GM06990 (cell line): ENCODE data around the gene ZC3H13.

Source experiments
- DNase-seq: peaks from one replicate; pipeline ENCODE4 v3.0.0-alpha.2; 2011; ENCODE audit not compliant: insufficient read length; ENCODE audit errors: extremely low read depth
- H3K27me3 ChIP-seq: replicated peaks from 2 replicates; pipeline ENCODE4 v1.6.0; 2011; ENCODE audit warnings: low read length; ENCODE audit not compliant: control insufficient read depth, insufficient read depth
- H3K36me3 ChIP-seq: 2 replicates; pipeline ENCODE4 v1.5.1; 2011; ENCODE audit warnings: low read length; ENCODE audit not compliant: control insufficient read depth, insufficient read depth
- H3K4me3 ChIP-seq: replicated peaks from 2 replicates; pipeline ENCODE4 v1.5.1; 2011; ENCODE audit warnings: low read depth, mild to moderate bottlenecking, control low read depth, low read length
- CTCF ChIP-seq: IDR thresholded peaks from 2 replicates; pipeline ENCODE4 v1.5.1; 2011; ENCODE audit warnings: low read length, control low read depth, mild to moderate bottlenecking, inconsistent platforms; ENCODE audit not compliant: insufficient read depth, poor library complexity, severe bottlenecking

Gene ZC3H13

DNA sequence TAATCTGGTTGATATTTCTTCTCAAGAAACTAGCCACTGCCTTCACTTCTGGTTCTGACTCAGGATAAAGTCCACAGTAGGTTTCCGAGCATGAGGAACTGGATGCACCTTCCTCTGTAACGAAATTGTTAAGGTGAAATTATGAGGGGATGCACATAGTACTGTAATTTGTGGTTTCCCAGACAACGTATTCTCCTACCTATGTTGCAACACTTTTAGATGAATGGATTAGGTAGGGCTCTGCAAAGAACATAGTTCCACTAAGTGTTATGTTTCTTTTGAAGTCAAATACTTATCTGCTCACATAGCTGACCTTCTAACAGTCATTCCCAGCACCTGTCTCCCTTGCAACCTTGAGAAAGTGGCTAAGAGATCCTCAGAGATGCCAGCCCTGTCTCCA, 5.7 kb upstream of the ZC3H13 start:
- no peak for DNase-seq
- Histone ChIP-seq H3K36me3 (no peaks in the 10 kb centered on the region), H3K4me3 (no peak overlapping the region), H3K27me3 (no peaks in the 10 kb centered on the region)
- no peak for TF ChIP-seq CTCF

- no peak for DNase-seq
- Histone ChIP-seq H3K27me3 (no peaks in the 10 kb centered on the region), H3K4me3 (no peak overlapping the region), H3K36me3 (no peaks in the 10 kb centered on the region)
- no peak for TF ChIP-seq CTCF
These were observed 4.9 kb upstream of the ZC3H13 start for GRCh38 chr13:46057256-46058015.

GRCh38 chr13:46053162-46054012, 841 bp upstream of the ZC3H13 start:
- DNase-seq: no peak
- peak overlapping the region; percentile 80 for H3K4me3 ChIP-seq
- no peak for TF ChIP-seq CTCF
- no peaks in the 10 kb centered on the region for H3K27me3 ChIP-seq
- H3K36me3 ChIP-seq: no peaks in the 10 kb centered on the region

DNA sequence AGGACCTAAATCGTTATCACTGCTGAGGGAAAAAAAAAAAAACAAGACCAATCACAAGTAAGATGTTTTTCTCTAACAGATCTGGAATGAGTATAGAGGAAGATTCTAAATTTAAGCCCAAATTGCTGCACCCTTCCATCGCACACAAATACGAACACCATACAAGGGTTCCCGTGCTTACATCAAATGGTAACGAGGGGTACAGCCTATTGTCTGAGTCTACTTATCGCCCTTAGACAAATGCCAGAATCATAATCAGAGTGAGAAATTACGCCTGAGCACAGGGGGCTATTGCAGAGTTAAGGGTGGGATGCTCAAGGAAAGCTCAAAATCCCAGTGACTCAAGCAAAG, 603 bp downstream of the ZC3H13 start:
- Histone ChIP-seq H3K4me3 (peak overlapping the region; percentile 80), H3K27me3 (no peaks in the 10 kb centered on the region), H3K36me3 (no peaks in the 10 kb centered on the region)
- no peak for TF ChIP-seq CTCF
- no peak for DNase-seq

DNA sequence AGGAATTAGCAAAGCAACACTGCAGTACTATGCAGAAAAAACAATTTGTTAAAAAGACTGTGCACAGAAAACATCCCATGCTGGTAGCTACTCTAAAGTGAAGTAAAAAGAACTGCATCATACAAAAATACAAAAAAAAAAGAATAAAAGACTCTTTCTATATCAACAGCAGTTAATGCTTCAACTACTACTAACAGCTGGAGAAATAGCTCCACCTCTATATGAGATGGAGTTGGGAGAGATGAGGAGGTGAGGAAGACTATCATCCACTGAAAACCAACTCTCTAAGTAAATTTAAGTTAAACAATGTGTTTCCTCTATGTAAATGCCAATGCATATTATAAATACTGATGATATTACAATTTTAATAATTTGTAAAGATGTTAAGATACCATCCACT, 1.8 kb downstream of the ZC3H13 start:
- no peak for TF ChIP-seq CTCF
- no peak for DNase-seq
- peak overlapping the region; percentile 80 for H3K4me3 ChIP-seq

More for the DNA sequence above, 1.8 kb downstream of the ZC3H13 start:
- Histone ChIP-seq H3K27me3 (no peaks in the 10 kb centered on the region), H3K36me3 (no peaks in the 10 kb centered on the region)
